Fibroblast of upper back skin (primary cell): ENCODE data around the gene SYMPK.
"Not testable (repeated sequence)": the region's sequence is repeated elsewhere in the genome, so short reads cannot be mapped to it uniquely, and the experiment has no call there.

ENCODE experiments used
- DNase-seq: peaks from one replicate; pipeline ENCODE4 v3.0.0-alpha.2; 2013

Gene SYMPK

DNA sequence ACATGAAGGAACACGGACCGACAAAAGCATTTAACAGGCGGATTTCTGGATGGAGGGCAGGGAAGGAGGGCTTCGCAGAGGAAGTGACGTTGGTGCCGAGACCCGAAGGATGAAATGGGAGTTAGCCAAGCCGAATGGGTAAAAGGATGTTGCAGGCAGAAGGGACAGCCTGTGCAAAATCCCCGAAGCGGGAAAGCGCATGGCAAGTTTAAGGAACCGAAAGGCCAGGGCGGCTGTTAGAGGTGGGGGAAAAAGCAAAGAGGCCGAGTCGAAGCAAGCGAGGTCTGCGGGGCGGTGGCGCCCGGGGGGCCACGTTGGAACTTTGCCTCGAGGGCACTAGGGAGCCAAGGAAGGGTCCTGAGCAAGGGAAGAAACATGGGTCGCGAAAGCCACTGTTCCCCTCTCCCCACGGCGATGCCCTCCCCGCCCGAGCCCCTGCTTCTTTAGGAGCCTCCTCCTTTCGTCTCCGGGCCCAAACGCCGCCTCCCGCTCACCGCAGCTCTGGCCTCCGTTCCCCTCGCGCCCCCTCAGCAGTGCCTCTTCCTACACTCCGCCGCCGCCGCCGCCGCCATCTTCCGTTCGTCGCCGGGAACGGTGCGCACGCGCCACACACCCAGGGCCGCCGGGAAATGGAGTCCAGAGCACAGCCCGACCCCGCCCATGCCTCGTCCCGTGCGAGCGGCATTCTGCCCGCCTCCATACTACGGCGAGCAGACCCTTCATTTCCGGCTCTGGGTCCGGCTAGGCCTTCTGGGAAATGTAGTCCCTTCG is at the start of gene SYMPK:
Gene SYMPK, minus strand, starts transcription at position 584 of the 771 bp plus-strand sequence. CDS start 8,652 bp downstream, outside the sequence.
- peak; percentile 98 for DNase-seq

DNA sequence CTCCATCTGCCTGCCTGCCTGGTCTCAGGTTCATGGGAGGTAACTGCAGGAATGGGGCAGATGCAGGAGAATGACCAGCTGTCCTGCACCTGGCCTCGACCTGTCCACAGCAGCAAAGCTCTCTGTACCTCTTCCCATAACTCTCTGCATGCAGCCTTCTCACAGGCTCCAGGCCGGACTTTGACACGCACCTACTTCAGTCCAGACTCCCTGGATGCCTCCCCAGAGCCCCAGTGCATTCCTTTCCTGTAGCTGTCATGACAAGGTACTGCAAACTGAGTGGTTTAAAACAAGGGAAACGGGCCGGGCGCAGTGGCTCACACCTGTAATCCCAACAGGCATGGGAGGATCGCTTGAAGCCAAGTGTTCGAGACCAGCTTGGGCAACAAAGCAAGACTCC is 48.3 kb upstream of the SYMPK start:
- no peak for DNase-seq

- DNase-seq, result peak; percentile 17
Measured at GRCh38 chr19:45908956-45909355, 46.0 kb upstream of the SYMPK start.

GRCh38 chr19:45906221-45906620 is 43.3 kb upstream of the SYMPK start:
- peak; percentile 19 for DNase-seq

DNA sequence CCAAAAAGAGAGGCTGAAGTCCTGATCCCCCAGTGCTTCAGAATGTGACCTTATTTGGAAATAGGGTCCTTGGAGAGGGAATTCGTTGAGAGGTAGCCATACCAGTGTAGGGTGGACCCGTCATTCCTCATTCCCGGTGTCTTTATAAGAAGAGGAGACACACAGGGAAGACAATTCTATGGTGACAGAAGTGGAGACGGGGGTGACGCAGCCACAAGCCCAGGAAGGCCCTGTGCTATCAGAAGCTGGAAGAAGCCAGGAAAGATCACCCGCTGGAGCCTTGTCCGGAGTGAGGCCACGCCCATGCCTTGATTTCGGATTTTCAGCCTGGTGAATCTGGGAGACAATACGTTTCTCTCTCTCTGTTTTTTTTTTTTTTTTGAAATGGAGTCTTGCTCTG is 42.1 kb upstream of the SYMPK start:
- DNase-seq, result no peak

DNA sequence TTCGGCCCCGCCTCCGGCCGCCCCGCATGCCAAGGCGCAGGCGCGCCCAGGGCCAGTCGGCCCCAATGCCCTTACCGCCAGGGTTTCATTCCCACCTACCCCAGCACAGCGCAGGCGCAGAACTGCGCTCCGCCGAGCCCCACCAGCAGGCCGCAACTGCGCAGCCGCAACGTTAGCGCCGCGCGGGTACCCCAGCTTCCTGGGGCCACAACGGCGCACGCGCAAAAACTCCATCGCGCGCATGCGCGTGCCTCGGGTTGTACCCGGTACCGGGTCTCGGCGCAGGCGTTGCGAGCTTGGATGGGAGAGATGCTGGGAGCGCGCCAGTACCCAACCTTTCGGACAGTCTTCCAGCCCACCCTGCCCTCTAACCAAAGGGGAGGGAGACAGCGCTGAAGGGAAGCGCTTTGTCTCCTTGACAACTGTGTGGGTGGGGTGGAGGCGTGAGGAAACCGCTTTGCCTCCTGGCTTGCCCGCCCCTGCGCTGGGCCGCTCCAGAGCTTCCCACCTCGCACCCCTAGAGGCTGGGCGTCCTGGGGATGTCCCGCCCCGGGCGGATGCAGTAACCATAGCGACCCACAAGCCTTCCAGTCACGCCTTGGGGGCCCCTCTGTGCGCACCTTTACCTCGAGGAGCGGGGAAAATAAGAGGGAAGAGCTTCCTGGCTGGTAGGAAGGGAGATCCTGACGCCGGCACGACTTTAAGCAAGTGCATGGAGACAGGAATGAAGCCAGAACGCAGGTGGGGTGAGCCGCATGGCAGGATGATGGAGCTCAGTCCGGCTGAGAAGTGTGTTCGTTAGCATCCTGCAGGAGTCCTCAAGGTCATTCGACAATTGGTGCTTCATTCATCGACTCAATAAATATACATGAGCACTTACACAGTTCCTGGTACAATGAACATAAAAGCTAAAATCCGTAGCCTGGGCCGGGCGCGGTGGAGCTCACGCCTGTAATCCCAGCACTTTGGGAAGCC is 40.0 kb upstream of the SYMPK start:
- DNase-seq, result peak; percentile 97

DNA sequence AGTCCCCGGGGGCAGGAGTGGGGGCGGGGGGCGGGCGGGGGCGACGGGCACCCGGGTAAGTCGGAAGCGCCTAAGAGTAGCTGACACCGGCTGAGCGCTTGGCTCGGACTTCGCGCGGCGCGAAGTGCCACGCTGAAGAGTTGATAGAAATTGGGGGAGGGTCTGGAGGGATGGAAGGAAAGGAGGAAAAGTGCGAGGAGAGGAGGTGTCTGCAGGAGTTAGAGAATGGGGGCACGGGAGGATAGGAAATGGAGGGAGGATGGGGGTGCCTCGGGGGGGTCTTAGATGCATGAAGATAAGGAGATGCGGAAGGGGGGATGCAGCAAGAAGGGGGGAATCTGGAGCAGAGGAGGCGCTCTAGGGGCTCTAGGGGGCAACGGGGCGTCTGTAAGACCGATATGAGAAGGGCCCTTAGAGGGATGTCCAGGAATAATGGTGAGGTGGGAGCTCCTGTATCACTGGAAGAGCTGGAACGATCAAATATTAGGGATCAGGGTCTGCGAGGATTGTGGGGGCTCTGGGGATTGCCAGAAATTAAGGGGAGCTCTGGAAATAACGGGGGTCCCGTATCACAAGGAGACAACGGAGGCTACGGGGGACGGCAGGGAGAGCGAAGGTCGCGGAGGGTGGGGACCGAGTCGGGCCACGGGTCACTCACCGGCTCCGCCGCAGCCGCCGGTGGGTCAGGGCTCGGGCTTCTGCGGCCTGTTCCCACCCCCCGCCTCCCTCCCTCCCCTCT is 39.1 kb upstream of the SYMPK start, which contains the start of gene MYPOP:
Gene MYPOP, minus strand, starts transcription at position 702 of the 739 bp plus-strand sequence. CDS start 840 bp downstream, outside the sequence.
- DNase-seq, result no peak

- peak; percentile 31 for DNase-seq
Measured at GRCh38 chr19:45901432-45901911, 38.5 kb upstream of the SYMPK start.

DNA sequence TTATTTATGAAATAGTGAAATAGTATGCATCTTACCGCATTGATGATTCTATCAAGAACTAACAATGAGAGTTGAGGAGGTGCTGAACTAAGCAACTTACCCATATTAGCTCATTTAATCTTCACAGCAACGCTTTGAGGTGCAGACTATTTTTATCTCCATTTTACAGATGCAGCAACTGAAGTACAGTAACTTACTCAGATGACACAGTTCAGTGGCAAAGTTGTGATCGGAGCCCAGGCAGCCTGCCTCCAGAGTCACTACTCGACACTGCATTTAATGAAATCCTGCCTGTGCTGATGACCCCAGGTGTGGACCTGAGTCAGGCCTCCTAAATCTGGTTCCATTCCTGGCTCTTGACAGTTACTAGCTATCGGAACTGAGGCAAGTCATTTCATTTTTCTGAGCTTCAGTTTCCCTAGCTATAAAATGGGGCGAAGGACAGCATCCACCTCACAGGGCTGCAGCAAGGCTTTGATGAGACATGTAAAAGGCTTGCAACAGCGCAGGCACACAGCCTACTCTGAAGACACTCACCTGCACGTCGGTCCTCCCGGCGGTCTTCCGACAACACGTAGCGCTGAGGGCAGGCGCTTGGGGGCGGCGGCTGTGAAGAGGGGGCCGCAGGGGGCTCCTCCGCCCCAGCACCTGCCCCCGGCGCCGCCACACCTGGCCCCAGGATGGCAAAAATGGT is 37.9 kb upstream of the SYMPK start:
- no peak for DNase-seq

- no peak for DNase-seq
Measured at GRCh38 chr19:45899919-45900589, 37.1 kb upstream of the SYMPK start.

GRCh38 chr19:45899253-45899652 is 36.3 kb upstream of the SYMPK start:
- no peak for DNase-seq

DNA sequence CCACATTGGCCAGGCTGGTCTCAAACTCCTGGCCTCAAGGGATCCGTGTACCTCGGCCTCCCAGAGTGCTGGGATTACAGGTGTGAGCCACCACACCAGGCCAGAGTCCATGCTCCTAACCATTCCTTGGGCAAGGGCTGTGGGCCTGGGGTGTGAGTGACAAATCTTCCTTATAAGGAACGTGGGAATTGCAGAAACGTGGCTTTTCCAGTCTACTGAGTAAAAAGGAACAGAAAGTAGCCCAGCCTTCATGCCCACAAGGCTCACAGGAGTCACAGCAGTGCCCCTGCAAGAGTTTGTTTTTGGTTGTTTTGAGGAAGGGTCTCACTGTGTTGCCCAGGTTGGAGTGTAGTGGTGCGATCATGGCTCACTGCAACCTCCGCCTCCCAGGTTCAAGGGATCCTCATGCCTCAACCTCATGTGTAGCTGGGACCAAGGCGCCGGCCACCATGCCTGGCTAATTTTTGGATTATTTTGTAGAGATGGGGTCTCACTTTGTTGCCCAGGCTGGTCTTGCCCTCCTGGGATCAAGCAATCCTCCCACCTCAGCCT is 34.4 kb upstream of the SYMPK start:
- no peak for DNase-seq

GRCh38 chr19:45895983-45896599 is 33.1 kb upstream of the SYMPK start:
- not testable (repeated sequence) for DNase-seq

DNA sequence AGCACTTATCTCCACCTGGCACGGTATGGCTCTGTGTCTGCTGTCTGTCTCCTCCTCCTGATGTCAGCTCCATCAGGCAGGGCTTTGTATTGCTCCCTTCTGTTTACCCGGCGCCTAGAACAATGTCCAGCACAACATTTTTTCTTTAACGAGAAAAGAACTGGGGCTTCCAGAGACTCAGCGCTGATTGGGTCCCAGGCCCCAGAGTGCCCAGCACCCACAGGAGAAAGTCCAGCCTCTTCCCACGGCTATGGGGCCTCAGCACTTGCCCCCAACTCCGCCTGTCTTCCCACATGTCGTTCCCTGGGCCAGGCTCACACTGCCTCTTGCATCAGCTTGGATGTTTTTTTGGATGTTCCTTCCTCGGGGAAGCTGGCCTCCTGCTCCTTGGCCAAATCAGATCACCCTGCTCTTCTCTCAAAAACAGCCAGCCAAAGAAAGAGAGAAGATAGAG is 32.6 kb upstream of the SYMPK start:
- no peak for DNase-seq

- no peak for DNase-seq
Measured at GRCh38 chr19:45890877-45891276, 27.9 kb upstream of the SYMPK start.

DNA sequence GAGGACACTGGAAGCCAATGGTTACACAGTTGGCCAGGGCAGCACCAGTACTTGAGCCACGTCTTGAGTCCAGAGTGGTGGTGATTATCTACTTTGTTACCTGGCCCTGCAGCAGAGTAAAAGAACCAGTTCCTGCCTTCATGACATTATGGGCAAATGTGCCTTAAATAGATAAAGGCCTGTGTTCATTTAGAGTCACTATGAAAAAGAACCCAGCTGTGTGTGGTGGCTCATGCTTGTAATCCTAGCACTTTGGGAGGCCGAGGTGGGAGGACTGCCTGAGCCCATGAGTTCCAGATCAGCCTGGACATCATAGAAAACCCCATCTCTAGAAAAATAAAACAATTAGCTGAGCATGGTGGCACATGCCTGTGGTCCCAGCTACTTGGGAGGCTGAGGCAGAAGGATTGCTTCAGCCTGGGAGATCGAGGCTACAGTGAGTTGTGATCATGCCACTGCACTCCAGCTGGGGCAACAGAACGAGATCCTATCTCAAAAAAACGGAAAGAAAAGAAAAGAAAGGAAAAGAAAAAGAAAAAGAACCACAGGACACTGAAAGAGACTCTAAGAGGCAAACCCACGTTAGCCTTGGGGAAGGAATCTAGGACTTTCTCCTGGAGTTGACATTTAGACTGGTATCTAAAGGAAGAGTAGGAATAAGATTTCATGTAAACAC is 26.4 kb upstream of the SYMPK start:
- DNase-seq, result no peak

- no peak for DNase-seq
Measured at GRCh38 chr19:45887200-45887710, 24.3 kb upstream of the SYMPK start.

- peak; percentile 93 for DNase-seq
Measured at GRCh38 chr19:45886427-45887199, 23.7 kb upstream of the SYMPK start.
